ENCODE measurements around the gene RBM44. TPM values are rescaled to one million over a fixed set of nuclear protein-coding genes. Genes with fewer than 3 reads are reported as not detected.
"Not testable (repeated sequence)": the region's sequence is repeated elsewhere in the genome, so short reads cannot be mapped to it uniquely, and the experiment has no call there.

RBM44 gene
- 6.3 and 12.3 TPM in 2 replicates for polyA plus RNA-seq (2014; cell fraction: cytosol; rRNA removed)
- polyA plus RNA-seq (2014; cell fraction: nucleus; rRNA removed): 32.1 and 33.6 TPM in 2 replicates

- DNase-seq (ENCODE audit: low spot score): no peak
These were observed at the start of gene RBM44 for GRCh38 chr2:237798236-237799059. Gene RBM44, plus strand, starts transcription at chr2:237798779. Its CDS starts 14,831 bp downstream, at chr2:237813610.

GRCh38 chr2:237749002-237749401 is 49.6 kb upstream of the RBM44 start:
- no peak for DNase-seq (ENCODE audit: low spot score)

GRCh38 chr2:237749961-237750360 is 48.6 kb upstream of the RBM44 start:
- DNase-seq (ENCODE audit: low spot score): no peak

- not testable (repeated sequence) for DNase-seq (ENCODE audit: low spot score)
These were observed 48.1 kb upstream of the RBM44 start for GRCh38 chr2:237750441-237750840.

- no peak for DNase-seq (ENCODE audit: low spot score)
These were observed 45.8 kb upstream of the RBM44 start for GRCh38 chr2:237752761-237753165.

- DNase-seq (ENCODE audit: low spot score): no peak
These were observed 44.4 kb upstream of the RBM44 start for GRCh38 chr2:237754182-237754581.

- DNase-seq (ENCODE audit: low spot score): no peak
These were observed 43.8 kb upstream of the RBM44 start for GRCh38 chr2:237754626-237755248.

GRCh38 chr2:237757616-237758015 is 41.0 kb upstream of the RBM44 start:
- DNase-seq (ENCODE audit: low spot score): no peak

GRCh38 chr2:237758185-237758584 is 40.4 kb upstream of the RBM44 start:
- no peak for DNase-seq (ENCODE audit: low spot score)

GRCh38 chr2:237759176-237759575 is 39.4 kb upstream of the RBM44 start:
- DNase-seq (ENCODE audit: low spot score): no peak

- DNase-seq (ENCODE audit: low spot score): no peak
These were observed 37.8 kb upstream of the RBM44 start for GRCh38 chr2:237760506-237761502.

- DNase-seq (ENCODE audit: low spot score): not testable (repeated sequence)
These were observed 36.0 kb upstream of the RBM44 start for GRCh38 chr2:237762291-237763182.

- no peak for DNase-seq (ENCODE audit: low spot score)
These were observed 34.8 kb upstream of the RBM44 start for GRCh38 chr2:237763812-237764211.

GRCh38 chr2:237765122-237765521 is 33.5 kb upstream of the RBM44 start:
- DNase-seq (ENCODE audit: low spot score): not testable (repeated sequence)

- no peak for DNase-seq (ENCODE audit: low spot score)
These were observed 32.7 kb upstream of the RBM44 start for GRCh38 chr2:237765875-237766274.

GRCh38 chr2:237766340-237766739 is 32.2 kb upstream of the RBM44 start:
- no peak for DNase-seq (ENCODE audit: low spot score)

GRCh38 chr2:237772513-237772912 is 26.1 kb upstream of the RBM44 start:
- DNase-seq (ENCODE audit: low spot score): no peak

- DNase-seq (ENCODE audit: low spot score): no peak
These were observed 24.8 kb upstream of the RBM44 start for GRCh38 chr2:237773826-237774225.

GRCh38 chr2:237774811-237775553 is 23.6 kb upstream of the RBM44 start:
- peak; percentile 54 for DNase-seq (ENCODE audit: low spot score)

GRCh38 chr2:237779521-237779920 is 19.1 kb upstream of the RBM44 start:
- DNase-seq (ENCODE audit: low spot score): no peak
